ENCODE data around the gene CEP85L. TPM values are rescaled to one million over a fixed set of nuclear protein-coding genes. Genes with fewer than 3 reads are reported as not detected.

CEP85L gene
- total RNA-seq, 4 donors from 2014 or later: 15.6 to 22.8 (median 21.9) TPM

DNA sequence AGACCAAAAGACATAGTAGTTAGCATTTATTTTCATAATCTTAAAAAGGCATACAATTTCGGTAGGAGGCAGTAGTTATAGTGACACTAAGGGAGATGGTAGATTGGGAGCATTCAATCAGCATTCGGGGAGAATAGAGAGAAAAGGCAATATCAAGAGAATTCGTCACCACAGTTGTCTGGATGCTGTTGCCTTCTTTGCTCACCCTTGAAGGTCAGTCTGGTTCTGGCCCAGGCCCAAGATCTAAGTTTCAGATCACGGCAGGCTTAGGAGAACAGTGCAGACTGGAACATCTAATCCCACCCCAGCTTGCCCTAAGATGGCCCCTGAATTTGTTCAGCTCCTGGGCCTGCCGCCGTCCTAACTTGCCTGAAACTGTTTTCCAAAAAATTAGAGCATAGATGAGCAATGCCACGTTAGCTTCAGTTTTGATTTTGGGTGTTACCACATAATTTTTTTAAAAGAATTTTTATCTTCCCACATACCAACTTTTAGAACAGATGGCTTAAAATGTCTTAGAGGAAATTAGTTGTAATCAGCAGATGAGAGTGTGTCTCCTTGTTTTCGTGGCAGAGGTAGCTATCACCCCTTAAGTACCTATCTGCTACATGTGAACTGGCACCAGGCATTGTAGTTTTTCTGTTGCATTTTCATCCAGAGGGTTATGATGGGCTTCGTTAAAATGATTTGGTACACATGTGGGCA is 8.3 kb upstream of the CEP85L start:
- intact Hi-C loops (cut with DNase I; ENCODE audit: low total_unique reads): loop anchor here (10.0 kb wide), 2 partner anchors 235 to 1395 kb away; partner anchors contain the start of genes ASF1A and VGLL2
- TF ChIP-seq POLR2A (IDR thresholded peaks at IDR 0.05): no peak
- TF ChIP-seq, protein P1, sequence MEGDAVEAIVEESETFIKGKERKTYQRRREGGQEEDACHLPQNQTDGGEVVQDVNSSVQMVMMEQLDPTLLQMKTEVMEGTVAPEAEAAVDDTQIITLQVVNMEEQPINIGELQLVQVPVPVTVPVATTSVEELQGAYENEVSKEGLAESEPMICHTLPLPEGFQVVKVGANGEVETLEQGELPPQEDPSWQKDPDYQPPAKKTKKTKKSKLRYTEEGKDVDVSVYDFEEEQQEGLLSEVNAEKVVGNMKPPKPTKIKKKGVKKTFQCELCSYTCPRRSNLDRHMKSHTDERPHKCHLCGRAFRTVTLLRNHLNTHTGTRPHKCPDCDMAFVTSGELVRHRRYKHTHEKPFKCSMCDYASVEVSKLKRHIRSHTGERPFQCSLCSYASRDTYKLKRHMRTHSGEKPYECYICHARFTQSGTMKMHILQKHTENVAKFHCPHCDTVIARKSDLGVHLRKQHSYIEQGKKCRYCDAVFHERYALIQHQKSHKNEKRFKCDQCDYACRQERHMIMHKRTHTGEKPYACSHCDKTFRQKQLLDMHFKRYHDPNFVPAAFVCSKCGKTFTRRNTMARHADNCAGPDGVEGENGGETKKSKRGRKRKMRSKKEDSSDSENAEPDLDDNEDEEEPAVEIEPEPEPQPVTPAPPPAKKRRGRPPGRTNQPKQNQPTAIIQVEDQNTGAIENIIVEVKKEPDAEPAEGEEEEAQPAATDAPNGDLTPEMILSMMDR (IDR thresholded peaks at IDR 0.05 in 4 of 5, conservative IDR thresholded peaks at IDR 0.05 in 1 of 5): no peak

DNA sequence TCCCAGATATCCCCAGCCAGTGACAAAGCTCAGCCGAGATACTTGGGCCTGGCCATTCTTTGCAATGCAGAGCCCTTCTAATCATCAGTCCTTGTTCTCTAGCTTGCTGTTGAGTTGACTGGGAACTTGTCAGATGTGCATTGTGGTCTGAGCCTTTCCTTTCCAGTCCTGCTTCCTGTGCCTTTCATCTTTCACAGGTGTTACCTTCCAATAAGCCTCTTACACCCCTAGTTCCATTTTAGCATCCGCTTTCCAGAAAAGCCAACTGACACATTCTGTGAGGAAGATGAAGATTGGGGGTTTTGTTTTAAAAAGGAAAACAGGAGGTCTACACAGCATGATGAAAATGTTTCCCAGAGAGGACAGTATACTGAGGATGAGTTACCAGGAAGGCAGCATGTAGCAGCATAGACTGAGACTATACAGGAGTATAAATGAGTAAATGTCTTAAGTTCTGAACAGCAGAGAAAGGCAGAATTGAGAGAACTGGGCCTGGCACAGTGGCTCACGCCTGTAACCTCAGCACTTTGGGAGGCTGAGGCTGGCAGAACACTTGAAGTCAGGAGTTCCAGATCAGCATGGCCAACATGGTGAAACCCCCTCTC is 5.6 kb upstream of the CEP85L start:
- DNase-seq (no peak), ATAC-seq (no peak)
- in situ Hi-C loops (cut with MboI; ENCODE audit: low sequenced_read_pairs in 4 of 4): no loop called here
- Histone ChIP-seq H3K36me3 (no peaks in the 10 kb centered on the region), H3K27me3 (no peaks in the 10 kb centered on the region), H3K27ac (peak overlapping the region in 3 of 4 donors; percentile 4 to 74 (median 32)), H3K4me3 (no peak overlapping the region), H3K4me1 (peaks cover 33 to 36% of the 10 kb centered on the region in 2 donors), H3K9me3 (no peaks in the 10 kb centered on the region)
- intact Hi-C loops (cut with DNase I; ENCODE audit: low total_unique reads): loop anchor here (10.0 kb wide), 1 partner anchor 238 kb away; the partner anchor contains the start of gene ASF1A
- TF ChIP-seq POLR2A (IDR thresholded peaks at IDR 0.05): no peak
- TF ChIP-seq, protein P1 (IDR thresholded peaks at IDR 0.05 in 4 of 5, conservative IDR thresholded peaks at IDR 0.05 in 1 of 5): no peak

More for the DNA sequence above, 8.3 kb upstream of the CEP85L start:
- in situ Hi-C loops (cut with MboI; ENCODE audit: low sequenced_read_pairs in 4 of 4): no loop called here
- Histone ChIP-seq H3K9me3 (no peaks in the 10 kb centered on the region), H3K27ac (peak overlapping the region; percentile 48 to 76 (median 72)), H3K4me1 (peaks cover 33 to 35% of the 10 kb centered on the region in 2 donors), H3K4me3 (peak overlapping the region in 1 of 4 donors; percentile 5), H3K27me3 (no peaks in the 10 kb centered on the region), H3K36me3 (no peaks in the 10 kb centered on the region)
- DNase-seq: peak; percentile 46 to 65
- peak; percentile 63 to 69 for ATAC-seq

DNA sequence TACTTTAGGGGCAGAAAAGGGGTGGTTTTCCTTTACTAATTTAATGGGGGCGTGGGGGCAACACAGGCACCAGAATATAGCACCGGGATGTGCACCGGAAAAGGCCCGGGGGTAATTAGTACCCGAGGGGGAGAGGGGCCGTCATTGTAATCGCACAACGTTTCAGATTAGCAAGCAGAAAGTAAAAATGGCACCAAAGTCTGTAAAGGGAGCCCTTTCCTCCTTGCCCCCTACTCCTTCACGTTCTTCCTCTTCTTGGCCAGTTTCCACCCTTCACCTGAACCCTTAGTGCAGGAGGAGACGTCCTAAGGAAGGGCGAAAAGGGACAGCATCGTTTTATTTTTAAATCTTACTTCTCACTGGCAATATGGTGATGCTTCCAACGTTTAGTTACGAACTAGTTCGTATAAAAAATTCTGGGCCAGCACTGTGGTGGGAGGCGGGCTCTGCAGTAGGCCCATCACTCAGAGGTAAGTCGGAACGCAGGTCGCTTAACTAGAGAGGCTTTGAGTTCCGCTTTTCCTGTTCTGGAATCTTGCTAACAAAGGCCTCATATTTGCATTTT is 742 bp upstream of the CEP85L start:
- Histone ChIP-seq H3K4me1 (peaks cover 23 to 30% of the 10 kb centered on the region in 2 donors), H3K27me3 (no peaks in the 10 kb centered on the region), H3K27ac (peak overlapping the region; percentile 97 to 100 (median 98)), H3K9me3 (no peaks in the 10 kb centered on the region), H3K36me3 (no peaks in the 10 kb centered on the region), H3K4me3 (peak overlapping the region; percentile 86 to 100 (median 92))
- no peak for DNase-seq
- in situ Hi-C loops (cut with MboI; ENCODE audit: low sequenced_read_pairs in 4 of 4) (no loop called here), intact Hi-C loops (cut with DNase I; ENCODE audit: low total_unique reads) (loop anchor here (5.0 to 10.0 kb wide), 2 partner anchors 125 to 243 kb away; partner anchors contain the start of gene ASF1A)
- no peak for ATAC-seq
- no peak for TF ChIP-seq POLR2A (IDR thresholded peaks at IDR 0.05)
- TF ChIP-seq, protein P1 (IDR thresholded peaks at IDR 0.05 in 4 of 5, conservative IDR thresholded peaks at IDR 0.05 in 1 of 5): no peak

DNA sequence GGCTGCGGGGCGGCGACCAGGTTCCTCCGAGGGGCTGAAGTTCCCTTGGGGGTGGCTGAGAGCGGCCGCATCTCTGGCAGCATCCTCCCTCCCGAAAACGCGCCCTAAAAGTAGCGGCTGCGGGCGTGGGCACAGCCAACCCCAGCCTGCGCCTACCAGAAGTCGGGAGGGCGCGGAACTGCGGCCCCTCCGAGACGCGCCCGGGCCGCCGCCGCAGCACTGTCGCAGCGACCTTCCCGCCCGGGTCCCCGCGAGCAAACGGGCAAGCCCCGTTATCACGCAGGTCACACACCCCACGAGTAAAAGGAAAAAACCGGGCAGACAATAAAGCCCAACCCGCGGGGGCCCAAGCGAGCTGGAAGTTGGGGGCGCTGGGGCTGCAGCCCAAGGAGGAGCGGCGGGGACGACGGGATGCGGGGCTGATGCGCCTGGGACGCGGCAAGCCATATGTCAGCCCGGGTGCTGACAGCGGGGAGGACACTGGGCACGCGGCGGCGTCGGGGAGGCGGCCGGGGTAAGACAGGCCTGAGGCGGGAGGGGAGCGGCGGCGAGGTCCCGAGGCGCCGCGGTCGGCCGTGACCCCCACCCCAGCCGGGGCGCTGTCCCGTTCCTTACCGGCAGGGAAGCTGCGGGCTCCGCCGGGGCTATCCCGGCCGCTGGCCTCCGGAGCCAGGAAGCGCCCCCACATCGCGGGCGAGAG is 659 bp downstream of the CEP85L start:
- TF ChIP-seq POLR2A (IDR thresholded peaks at IDR 0.05): peak; percentile 56 to 64
- TF ChIP-seq, protein P1 (IDR thresholded peaks at IDR 0.05 in 4 of 5, conservative IDR thresholded peaks at IDR 0.05 in 1 of 5): peak; percentile 32 to 60 (median 49)

More for the DNA sequence above, 659 bp downstream of the CEP85L start:
- Histone ChIP-seq H3K9me3 (no peaks in the 10 kb centered on the region), H3K36me3 (no peaks in the 10 kb centered on the region), H3K4me1 (peaks cover 32 to 44% of the 10 kb centered on the region in 2 donors), H3K27me3 (no peaks in the 10 kb centered on the region), H3K27ac (peak overlapping the region; percentile 97 to 100 (median 98)), H3K4me3 (peak overlapping the region; percentile 86 to 100 (median 92))
- in situ Hi-C loops (cut with MboI; ENCODE audit: low sequenced_read_pairs in 4 of 4) (no loop called here), intact Hi-C loops (cut with DNase I; ENCODE audit: low total_unique reads) (loop anchor here (5.0 to 10.0 kb wide), 2 partner anchors 127 to 244 kb away; partner anchors contain the start of gene ASF1A)
- DNase-seq (peak; percentile 32 to 36), ATAC-seq (peak; percentile 64 to 65)

Measured in gastrocnemius medialis (tissue), 4 donors.